GM18951 (cell line): ENCODE data around the gene NCAM1.
"Not testable (repeated sequence)": the region's sequence is repeated elsewhere in the genome, so short reads cannot be mapped to it uniquely, and the experiment has no call there.

Experiments used
- POLR2A ChIP-seq: IDR thresholded peaks from 4 replicates; pipeline ENCODE4 v1.6.1; 2011; ENCODE audit warnings: mild to moderate bottlenecking; ENCODE audit not compliant: insufficient read length, insufficient read depth; ENCODE audit errors: extremely low read depth
- in situ Hi-C: fragments of 300-500 bp; cut with MboI; formaldehyde crosslinking; loops from one replicate; pipeline ENCODE4 v1.12.0; 2022; ENCODE audit warnings: low sequenced_read_pairs, mixed read lengths, inconsistent platforms; ENCODE audit not compliant: unreplicated experiment

The NCAM1 gene

DNA sequence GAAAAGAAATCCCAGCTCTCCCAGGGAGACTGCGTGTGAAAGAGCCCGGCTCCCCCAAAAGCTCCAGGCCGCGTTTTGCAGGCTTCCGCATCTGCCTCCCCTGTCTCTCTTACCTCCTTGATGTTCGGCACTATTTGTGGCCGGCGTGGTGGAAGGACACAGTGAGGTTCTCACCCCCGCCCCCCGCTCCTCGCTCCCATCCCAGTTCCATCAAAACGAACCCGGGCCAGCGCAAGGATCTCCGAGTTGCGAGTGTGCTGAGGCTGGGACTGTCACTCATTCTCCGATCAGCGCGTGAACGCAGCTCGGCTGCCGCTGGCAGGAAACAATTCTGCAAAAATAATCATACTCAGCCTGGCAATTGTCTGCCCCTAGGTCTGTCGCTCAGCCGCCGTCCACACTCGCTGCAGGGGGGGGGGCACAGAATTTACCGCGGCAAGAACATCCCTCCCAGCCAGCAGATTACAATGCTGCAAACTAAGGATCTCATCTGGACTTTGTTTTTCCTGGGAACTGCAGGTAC is at the start of gene NCAM1:
Gene NCAM1 (plus strand): TSS at position 275 of the 523 bp plus-strand sequence.
- TF ChIP-seq POLR2A, result no peak
- in situ Hi-C loops, result no loop called here

DNA sequence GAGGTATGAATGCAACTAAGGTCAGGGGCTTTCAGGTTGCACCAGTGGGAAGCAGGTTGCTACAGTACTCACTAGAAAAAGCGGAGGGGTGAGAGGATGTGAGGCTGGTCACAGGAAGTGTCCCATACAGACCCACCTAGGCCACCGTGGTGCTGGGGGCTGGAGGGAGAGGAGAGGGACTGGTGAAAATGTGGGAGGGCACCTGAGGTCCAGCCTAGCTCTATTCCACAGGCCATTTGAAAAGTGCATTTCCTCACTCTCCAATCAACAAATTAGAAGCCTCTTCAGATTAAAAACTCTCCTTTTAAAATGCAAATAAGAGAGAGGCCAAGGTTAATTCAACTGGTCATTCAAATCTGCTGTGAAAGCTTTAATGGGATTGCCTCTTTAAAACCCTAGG is 38.6 kb upstream of the NCAM1 start:
- no peak for TF ChIP-seq POLR2A
- in situ Hi-C loops, result no loop called here

DNA sequence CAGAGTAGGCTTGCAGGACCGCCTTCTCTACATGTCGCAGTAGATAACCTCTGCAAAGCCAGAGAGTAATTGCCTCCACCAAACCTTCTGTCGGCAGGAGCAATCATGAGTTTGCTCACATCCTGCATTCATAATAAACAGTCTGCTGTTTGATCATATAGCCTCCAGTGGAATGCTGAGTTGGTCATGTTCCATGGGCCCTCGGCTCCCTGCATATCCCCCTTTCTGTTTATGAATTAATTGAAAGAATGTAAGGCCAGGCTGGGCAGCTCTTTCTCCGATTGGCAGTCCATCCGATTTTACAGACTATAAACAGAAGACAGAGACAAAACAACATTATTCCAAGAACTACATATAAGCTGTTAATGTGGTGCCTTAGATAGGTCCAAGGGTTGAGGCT is 36.4 kb upstream of the NCAM1 start:
- in situ Hi-C loops, result not testable (repeated sequence)

DNA sequence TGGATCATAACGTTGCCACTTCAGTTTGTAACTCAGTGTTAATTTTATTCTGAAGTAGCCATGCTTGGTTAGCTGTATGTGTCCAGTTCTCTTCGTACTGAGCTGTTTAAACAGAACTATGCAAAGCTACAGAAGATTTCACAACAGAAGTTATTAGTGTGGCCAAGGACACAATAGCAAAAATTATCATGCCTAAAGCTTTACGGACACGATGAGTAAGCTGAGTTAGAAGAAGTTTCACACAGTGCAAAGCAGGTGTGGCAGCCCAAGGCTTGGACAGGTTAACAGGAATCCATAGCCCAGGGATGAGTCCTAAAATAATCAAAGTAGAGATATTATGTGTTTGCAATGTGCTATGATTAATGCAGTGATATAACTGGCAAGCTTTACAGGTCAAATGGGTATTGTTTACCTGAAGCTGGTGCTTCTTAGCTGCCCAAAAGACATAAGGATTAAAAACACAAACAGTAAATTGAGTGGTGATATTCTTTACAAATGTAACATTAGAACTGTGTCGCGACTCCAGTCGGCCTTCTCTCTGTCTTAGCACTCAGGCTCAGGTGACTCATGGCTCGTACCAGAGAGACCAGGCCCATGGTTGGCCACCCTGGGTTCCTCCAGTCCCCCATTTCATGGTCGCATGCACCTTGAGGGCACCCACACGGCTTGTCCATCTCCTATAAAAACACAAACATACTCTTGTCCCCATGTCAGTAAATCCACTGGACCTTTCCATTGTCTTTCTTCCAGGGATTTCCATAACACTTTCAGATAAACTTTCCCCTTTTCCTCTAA is 35.5 kb upstream of the NCAM1 start:
- no peak for TF ChIP-seq POLR2A
- in situ Hi-C loops, result no loop called here

DNA sequence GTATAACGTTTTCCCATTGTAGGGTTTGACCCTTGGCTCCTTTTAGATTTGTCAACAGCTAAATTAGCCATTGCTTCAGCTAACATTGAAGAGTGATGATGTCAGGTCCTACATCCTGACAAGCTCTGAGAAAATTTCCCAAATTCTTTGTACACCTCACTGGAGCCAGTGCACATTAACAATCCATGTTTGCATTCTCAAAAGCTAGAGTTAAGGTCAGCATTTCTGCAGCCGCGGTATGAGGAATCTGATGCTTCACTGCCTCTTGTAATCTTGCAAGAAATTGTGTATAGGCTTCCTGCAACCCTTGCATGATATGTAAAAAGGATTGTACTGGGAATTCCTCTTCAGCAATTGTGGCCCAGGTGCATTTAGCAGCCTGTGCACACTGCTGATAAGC is 33.1 kb upstream of the NCAM1 start:
- no peak for TF ChIP-seq POLR2A
- in situ Hi-C loops, result no loop called here

DNA sequence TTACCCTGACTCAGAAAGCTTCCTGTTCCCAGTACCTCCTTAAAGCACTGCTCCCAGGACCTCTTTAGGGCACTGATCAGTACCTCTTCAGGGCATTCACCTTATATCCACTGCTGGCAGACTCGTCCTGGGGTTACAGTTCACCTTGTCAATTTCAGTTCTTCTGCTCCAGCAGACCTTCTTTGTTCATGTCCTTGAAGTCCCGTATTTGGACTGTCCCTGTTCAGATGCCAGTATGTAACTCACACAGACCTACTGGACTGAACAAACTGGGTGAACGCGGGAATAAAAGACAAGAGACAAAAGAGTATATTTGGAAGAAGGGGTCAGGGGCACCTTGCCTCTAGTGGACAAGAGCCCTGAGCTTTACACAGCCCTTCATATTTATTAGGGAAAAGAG is 31.8 kb upstream of the NCAM1 start:
- no peak for TF ChIP-seq POLR2A

DNA sequence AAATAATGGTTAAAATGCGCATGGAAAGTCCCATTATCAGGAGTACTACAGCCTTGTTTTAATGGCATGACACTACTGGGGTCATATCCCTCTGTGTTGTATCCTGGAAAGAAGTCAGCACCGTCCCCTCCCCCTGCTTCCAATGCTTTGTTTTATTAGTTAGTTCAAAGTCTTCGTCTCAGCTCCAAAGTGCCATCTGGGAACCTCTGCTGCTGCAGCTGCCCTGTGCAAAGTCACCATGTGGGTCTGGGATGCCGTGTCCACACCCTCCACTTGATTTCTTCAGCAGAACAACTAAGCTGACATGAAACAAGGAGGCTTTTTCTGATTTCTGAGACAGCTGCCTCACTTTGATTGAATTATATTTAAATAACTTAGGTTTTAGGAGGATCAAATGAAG is 29.5 kb upstream of the NCAM1 start:
- in situ Hi-C loops, result no loop called here
- TF ChIP-seq POLR2A, result no peak

More for the DNA sequence above, 31.8 kb upstream of the NCAM1 start:
- in situ Hi-C loops, result no loop called here

DNA sequence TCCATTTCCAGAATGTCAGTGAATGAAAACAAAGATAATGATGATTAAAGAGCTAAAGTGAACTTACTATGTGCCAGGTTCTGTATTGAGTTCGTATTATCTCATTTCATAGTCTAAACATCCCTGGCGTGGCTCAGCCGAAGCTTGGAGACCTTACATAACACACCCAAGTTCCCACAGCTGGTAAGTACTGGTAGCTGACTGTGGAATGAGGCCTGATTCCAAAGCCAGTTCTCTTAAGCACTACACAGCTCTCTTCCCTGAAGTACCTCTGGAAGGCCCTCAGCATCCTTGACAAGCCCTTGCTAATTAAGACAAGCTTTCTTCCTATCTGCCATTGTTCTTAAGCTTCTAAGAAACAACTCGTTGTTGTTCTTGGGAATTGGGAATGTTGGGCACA is 28.6 kb upstream of the NCAM1 start:
- TF ChIP-seq POLR2A, result no peak
- in situ Hi-C loops, result no loop called here

DNA sequence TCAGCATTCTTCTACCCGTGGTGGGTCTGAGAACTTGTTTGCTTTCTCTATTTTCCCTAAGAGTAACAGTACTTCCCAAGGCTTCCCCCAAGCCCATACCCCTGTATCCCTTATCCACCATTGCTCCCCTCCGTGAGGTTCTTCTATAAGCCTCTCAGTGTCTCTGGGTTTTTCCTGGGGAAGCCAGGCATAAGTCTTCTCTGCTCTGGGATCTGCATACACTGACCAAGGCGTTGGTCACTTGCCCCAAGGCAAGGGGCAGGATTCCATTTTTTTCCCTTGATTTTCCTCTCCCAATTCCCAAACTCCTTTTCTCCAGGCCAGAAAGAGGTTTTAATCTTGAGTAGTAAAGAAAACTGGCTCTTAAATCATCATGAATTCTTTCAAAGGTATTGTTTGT is 27.2 kb upstream of the NCAM1 start:
- in situ Hi-C loops, result no loop called here

DNA sequence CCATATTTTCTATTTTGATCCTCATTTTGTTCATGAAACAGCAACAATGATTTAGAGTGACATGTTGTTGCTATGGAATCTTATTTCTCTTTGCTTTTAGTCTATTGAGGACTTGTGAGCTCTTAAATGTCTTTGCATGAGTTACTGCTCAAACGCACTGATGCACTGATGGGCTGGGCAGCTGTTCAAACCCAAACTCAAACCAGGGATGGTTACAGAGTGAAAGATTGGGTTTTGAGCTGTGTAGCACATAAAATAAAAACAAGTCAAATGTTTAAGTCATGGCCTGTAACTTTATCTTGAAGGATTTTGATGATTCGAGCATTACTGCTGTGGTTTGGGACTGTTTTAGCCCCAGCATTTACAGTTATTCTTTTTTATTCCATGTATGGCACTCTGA is 20.1 kb upstream of the NCAM1 start:
- TF ChIP-seq POLR2A, result no peak
- in situ Hi-C loops, result no loop called here

More for the DNA sequence above, 27.2 kb upstream of the NCAM1 start:
- no peak for TF ChIP-seq POLR2A

DNA sequence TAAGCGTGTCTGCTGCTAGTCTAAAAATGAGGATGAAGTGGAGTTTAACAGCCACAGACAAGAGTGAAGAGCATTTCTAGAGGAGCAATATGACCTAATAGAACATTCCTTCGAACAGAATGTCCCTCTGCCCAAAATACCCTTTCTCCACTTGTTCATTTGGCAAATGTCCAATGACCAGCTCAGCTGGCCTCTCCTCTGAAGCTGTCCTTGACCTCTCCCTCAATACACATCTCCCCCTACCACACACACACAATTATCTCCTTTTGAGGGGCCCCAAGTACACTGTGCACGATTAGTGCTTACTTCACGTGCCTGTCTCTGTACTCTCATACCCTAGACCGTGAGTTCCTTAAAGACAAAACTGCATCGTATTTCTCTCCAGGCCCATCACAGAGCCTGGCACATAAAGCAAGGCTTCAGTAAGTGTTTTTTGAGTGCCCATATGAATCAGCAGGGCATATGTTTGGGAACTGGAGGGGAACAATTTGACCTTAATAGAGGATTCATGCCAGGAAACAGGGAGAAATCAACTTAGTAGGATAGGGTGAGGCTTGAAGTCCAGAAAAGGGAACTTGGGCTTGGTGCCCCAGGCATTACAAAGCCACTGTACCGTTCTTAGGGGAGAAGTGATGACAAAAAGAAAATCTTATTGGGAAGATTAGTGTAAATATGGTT is 18.1 kb upstream of the NCAM1 start:
- no peak for TF ChIP-seq POLR2A
- in situ Hi-C loops, result no loop called here

DNA sequence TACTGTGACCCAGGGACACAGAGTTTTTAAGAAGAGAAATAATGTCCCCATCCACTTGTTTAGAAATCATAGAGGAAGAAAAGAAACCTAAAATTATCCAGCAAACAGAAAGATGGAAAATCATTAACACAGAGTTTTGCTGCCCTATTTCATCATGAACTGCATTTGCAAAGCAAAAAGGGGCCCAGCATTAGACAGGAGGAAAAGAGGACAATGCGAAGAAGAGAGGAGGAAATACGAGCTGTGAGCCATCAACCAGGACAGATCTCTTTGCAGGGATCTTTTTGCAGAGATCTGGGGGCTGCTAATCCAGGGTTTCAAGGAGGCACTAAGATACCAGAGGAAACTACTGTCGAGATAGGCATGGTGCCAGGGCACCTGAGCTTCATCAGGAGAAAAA is 14.4 kb upstream of the NCAM1 start:
- in situ Hi-C loops, result no loop called here
- TF ChIP-seq POLR2A, result no peak

DNA sequence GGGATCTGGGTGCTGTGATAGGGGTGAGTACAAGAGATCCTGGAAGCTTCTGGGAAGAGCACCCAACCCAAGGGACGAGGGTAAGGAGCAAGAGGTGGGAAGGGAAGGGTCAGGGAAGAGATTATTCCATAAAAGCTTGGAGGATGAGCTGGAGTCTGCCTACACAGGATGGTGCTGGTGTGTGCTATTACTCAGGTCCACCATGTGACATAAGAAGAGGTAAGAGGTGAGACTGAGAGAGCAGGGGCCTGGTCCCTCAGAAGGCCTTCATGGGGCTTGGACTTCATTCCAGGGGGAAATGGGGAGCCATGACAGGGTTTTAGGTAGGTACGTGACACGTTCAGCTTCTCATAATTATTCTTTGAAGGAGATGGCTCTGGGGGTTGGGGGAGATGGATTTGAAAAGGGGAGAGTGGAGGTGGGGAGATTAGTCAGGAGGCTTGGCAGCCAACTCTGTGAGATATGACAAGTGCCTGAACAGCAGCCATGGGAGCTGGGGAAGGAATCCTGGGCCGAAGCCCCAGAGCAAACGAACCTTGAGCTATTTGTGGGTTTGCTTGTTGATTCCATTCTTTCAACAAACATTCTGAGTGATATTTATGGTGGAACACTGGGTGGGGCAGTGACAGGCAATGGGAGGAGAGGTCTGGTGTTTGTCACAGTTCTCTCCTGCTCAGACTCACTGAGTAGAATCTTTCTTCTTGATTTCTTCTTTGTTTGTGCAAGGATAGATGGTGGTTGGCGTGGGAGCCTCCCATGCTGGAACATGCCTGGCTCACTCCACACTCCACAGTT is 11.2 kb upstream of the NCAM1 start:
- in situ Hi-C loops, result no loop called here
- no peak for TF ChIP-seq POLR2A

DNA sequence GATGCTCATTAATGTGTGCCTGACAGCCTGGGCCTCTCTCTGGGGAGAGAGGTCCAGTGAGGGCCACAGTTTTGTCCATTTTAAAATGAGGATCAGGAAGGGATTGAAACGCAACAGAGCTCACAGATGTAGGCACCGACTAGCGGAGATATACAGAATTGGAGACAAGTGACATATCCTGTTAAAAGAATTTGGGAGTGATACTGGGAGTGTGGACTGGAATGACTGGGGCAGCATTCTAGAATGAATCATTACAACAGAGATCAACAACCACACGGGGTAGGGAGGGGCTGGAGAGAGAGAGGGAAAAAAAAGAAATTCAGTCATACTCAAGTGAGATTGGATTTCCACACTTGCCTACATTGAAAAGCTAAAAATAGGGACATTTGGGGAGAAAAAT is 2.5 kb upstream of the NCAM1 start:
- no peak for TF ChIP-seq POLR2A
- in situ Hi-C loops, result no loop called here
